ENCODE measurements around the gene PRKG1.

The PRKG1 gene

GRCh38 chr10:51698473-51699063 lies 624.3 kb downstream of the PRKG1 start:
- TF ChIP-seq CREB1 (IDR thresholded peaks at IDR 0.05; ENCODE audit: low read depth), result no peak

- TF ChIP-seq RAD21 (IDR thresholded peaks at IDR 0.05; ENCODE audit: low read depth) (no peak), CREB1 (IDR thresholded peaks at IDR 0.05; ENCODE audit: low read depth) (no peak), EGR1 (IDR thresholded peaks at IDR 0.05) (no peak), EP300 (IDR thresholded peaks at IDR 0.05; ENCODE audit: borderline replicate concordance) (no peak), USF1 (IDR thresholded peaks at IDR 0.05) (no peak), NFIC (IDR thresholded peaks at IDR 0.05) (no peak), REST (IDR thresholded peaks at IDR 0.05; ENCODE audit: low read depth) (no peak), TEAD4 (IDR thresholded peaks at IDR 0.05) (no peak), CEBPB (IDR thresholded peaks at IDR 0.05) (no peak), TCF12 (IDR thresholded peaks at IDR 0.05; ENCODE audit: low read depth) (no peak), TAF1 (IDR thresholded peaks at IDR 0.05; ENCODE audit: low read depth) (no peak), ZBTB7A (IDR thresholded peaks at IDR 0.05; ENCODE audit: low read depth) (no peak), YY1 (IDR thresholded peaks at IDR 0.05; ENCODE audit: low read depth) (no peak), FOXM1 (IDR thresholded peaks at IDR 0.05; ENCODE audit: borderline replicate concordance, low read depth) (no peak)
Measured at GRCh38 chr10:51699145-51699474, 624.8 kb downstream of the PRKG1 start.

GRCh38 chr10:51699475-51700227 lies 625.4 kb downstream of the PRKG1 start, which contains the start of gene CSTF2T:
CSTF2T (minus strand) TSS chr10:51699595; CDS start chr10:51699549, 46 bp downstream.
- peak; percentile 92 for TF ChIP-seq MAX (IDR thresholded peaks at IDR 0.05)
- TF ChIP-seq TEAD4 (IDR thresholded peaks at IDR 0.05), result no peak; the same call in 1 of the 2 replicates
- TF ChIP-seq RAD21 (IDR thresholded peaks at IDR 0.05; ENCODE audit: low read depth), result no peak
- TF ChIP-seq CREB1 (IDR thresholded peaks at IDR 0.05; ENCODE audit: low read depth), result peak; percentile 75
- TF ChIP-seq NFIC (IDR thresholded peaks at IDR 0.05), result no peak
- TF ChIP-seq TCF12 (IDR thresholded peaks at IDR 0.05; ENCODE audit: low read depth), result peak; percentile 50
- peak; percentile 49 for TF ChIP-seq USF1 (IDR thresholded peaks at IDR 0.05)
- peak; percentile 99 for TF ChIP-seq YY1 (IDR thresholded peaks at IDR 0.05; ENCODE audit: low read depth)
- TF ChIP-seq ZBTB7A (IDR thresholded peaks at IDR 0.05; ENCODE audit: low read depth), result no peak
- 0 out of 2 replicates have a peak, but pooled peaks have one; percentile 3 for TF ChIP-seq EP300 (IDR thresholded peaks at IDR 0.05; ENCODE audit: borderline replicate concordance)
- TF ChIP-seq TAF1 (IDR thresholded peaks at IDR 0.05; ENCODE audit: low read depth), result peak; percentile 90
- no peak for TF ChIP-seq REST (IDR thresholded peaks at IDR 0.05; ENCODE audit: low read depth)

- TF ChIP-seq CREB1 (IDR thresholded peaks at IDR 0.05; ENCODE audit: low read depth), result no peak
- peak; percentile 21; the same call in 1 of the 2 replicates for TF ChIP-seq NFIC (IDR thresholded peaks at IDR 0.05)
Measured at GRCh38 chr10:51700228-51700817, 626.0 kb downstream of the PRKG1 start.

- TF ChIP-seq FOXM1 (IDR thresholded peaks at IDR 0.05; ENCODE audit: borderline replicate concordance, low read depth) (no peak), TEAD4 (IDR thresholded peaks at IDR 0.05) (no peak), EGR1 (IDR thresholded peaks at IDR 0.05) (no peak), CEBPB (IDR thresholded peaks at IDR 0.05) (no peak), REST (IDR thresholded peaks at IDR 0.05; ENCODE audit: low read depth) (no peak), TCF12 (IDR thresholded peaks at IDR 0.05; ENCODE audit: low read depth) (no peak), CREB1 (IDR thresholded peaks at IDR 0.05; ENCODE audit: low read depth) (no peak), MAX (IDR thresholded peaks at IDR 0.05) (no peak), RAD21 (IDR thresholded peaks at IDR 0.05; ENCODE audit: low read depth) (no peak)
Measured at GRCh38 chr10:51705774-51706173, 631.5 kb downstream of the PRKG1 start.

Data from Ishikawa (cell line).